WERI-Rb-1 (cell line): Measurements from ENCODE around the gene OR1S1.
"Not testable (repeated sequence)": the region's sequence is repeated elsewhere in the genome, so short reads cannot be mapped to it uniquely, and the experiment has no call there.

Experiments
- DNase-seq: peaks from one replicate; pipeline ENCODE4 v3.0.0-alpha.2; 2020
- H3K27ac ChIP-seq: fragments of 250-450 bp; sonication (Bioruptor Pico); 2 replicates; pipeline ENCODE4 v1.5.1; 2020; ENCODE audit warnings: mild to moderate bottlenecking, moderate library complexity
- H3K27me3 ChIP-seq: fragments of 250-450 bp; sonication (Bioruptor Pico); 2 replicates; pipeline ENCODE4 v1.5.1; 2021; ENCODE audit warnings: mild to moderate bottlenecking, low read depth, moderate library complexity; ENCODE audit not compliant: insufficient read depth, severe bottlenecking
- H3K36me3 ChIP-seq: fragments of 250-450 bp; sonication (Bioruptor Pico); 2 replicates; pipeline ENCODE4 v1.5.1; 2020; ENCODE audit warnings: mild to moderate bottlenecking, moderate library complexity
- H3K4me3 ChIP-seq: 2 replicates; pipeline ENCODE4 v1.5.1; 2011; ENCODE audit warnings: low read depth, mild to moderate bottlenecking, control low read depth, low read length
- H3K9me3 ChIP-seq: fragments of 250-450 bp; sonication (Bioruptor Pico); 2 replicates; pipeline ENCODE4 v1.5.1; 2021; ENCODE audit warnings: mild to moderate bottlenecking, moderate library complexity; ENCODE audit not compliant: severe bottlenecking
- TF ChIP-seq, protein P1 (sequence below): IDR thresholded peaks from 2 replicates; pipeline ENCODE4 v1.5.1; 2011; ENCODE audit warnings: low read depth, mild to moderate bottlenecking, control low read depth, inconsistent platforms, low read length

The OR1S1 gene

DNA sequence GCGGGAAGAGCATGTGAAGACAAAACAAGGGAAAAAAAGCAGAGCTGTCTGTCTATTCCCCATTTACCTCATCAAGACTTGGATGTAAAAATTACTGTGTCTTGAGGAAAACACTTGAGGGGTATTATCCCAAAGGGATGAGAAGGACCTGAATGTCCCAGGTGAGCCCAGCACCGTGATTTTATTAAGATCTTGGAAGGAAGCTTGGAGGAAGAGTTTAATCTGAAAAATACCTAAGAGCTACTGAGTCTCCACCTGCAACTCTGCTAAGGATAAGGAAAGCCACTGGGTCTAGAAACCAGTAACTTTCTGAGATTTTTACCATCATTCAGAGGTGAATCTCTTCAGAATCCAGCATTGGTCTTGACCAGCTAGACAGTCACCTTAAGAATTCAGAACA is at the start of gene OR1S1:
OR1S1 (plus strand) TSS at position 301 of the 400 bp plus-strand sequence.
- not testable (repeated sequence) for H3K4me3 ChIP-seq, DNase-seq, H3K36me3 ChIP-seq, H3K9me3 ChIP-seq, H3K27ac ChIP-seq
- H3K27me3 ChIP-seq, result peaks cover 40% of the 10 kb centered on the region

DNA sequence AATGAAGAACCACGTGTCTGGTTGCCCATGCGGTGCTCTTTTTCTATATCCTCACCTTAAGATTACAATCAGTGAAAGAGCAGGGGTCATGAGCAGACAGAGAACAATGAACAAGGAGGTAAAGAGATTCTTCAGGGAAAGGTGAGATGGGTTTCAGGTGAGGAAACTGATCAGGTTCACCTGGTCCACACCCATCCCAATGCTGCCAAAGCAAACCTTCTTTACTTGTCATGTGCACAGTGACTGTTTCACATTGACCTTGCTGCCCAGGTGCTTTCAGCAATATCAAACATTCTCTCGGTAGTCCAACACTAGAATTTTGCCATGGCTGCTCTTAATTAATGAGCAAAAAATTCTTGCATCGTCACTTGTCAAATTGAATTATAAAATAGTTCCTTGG is 48.1 kb upstream of the OR1S1 start:
- DNase-seq, result no peak
- Histone ChIP-seq H3K9me3 (no peaks in the 10 kb centered on the region), H3K4me3 (no peak overlapping the region), H3K27me3 (peaks cover 40% of the 10 kb centered on the region), H3K27ac (no peak overlapping the region), H3K36me3 (no peaks in the 10 kb centered on the region)
- TF ChIP-seq, protein P1, sequence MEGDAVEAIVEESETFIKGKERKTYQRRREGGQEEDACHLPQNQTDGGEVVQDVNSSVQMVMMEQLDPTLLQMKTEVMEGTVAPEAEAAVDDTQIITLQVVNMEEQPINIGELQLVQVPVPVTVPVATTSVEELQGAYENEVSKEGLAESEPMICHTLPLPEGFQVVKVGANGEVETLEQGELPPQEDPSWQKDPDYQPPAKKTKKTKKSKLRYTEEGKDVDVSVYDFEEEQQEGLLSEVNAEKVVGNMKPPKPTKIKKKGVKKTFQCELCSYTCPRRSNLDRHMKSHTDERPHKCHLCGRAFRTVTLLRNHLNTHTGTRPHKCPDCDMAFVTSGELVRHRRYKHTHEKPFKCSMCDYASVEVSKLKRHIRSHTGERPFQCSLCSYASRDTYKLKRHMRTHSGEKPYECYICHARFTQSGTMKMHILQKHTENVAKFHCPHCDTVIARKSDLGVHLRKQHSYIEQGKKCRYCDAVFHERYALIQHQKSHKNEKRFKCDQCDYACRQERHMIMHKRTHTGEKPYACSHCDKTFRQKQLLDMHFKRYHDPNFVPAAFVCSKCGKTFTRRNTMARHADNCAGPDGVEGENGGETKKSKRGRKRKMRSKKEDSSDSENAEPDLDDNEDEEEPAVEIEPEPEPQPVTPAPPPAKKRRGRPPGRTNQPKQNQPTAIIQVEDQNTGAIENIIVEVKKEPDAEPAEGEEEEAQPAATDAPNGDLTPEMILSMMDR, result no peak

DNA sequence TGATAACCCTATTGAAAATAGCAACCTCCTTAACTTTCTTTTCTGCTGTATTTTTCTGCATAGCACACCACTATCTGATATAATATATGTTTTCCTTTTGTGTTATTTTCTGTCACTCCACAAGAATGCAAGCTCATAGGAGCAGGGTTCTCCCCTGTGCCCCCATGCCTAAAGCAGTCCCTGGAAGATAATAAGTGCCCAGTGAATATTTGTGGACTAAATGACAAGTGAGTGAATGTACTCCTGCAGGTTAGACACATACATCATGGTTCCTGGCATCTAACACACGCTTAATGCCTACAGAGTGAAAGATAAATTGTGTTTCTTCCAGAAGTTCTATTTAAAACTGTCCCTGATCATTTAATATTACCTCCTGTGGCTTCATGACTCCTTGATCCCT is 47.5 kb upstream of the OR1S1 start:
- DNase-seq, result no peak
- Histone ChIP-seq H3K9me3 (no peaks in the 10 kb centered on the region), H3K36me3 (no peaks in the 10 kb centered on the region), H3K27ac (no peak overlapping the region), H3K4me3 (no peak overlapping the region), H3K27me3 (peaks cover 40% of the 10 kb centered on the region)
- TF ChIP-seq, protein P1, result no peak

DNA sequence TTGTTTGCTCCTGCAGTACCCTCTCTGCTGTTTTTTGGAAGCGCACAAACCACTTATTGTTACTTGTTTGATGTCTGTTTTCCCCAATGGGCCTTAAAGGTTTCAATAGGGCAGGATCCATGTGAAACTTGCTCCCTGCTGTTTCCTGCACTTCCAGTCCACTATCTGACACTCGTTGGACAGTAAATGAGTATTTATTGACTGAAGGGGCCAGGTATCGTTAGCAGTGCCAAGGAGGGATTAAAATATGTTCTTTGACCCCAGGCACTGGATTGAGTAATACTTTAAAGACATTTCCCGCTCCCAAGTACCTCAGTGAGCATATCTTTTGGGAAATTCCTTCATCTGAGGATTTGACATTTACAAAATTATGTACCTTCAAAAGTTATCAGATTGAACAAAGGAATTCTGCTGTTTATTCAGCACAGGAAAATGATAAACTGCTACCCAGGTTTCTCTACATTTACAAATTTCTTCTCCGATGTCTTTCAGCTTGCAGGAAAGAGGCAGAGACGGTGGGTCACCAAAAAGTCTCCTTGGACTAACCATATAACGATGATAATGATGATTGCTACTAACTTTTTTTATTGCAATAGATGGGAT is 46.9 kb upstream of the OR1S1 start:
- H3K9me3 ChIP-seq, result no peaks in the 10 kb centered on the region
- peaks cover 40% of the 10 kb centered on the region for H3K27me3 ChIP-seq
- H3K4me3 ChIP-seq, result no peak overlapping the region
- H3K36me3 ChIP-seq, result no peaks in the 10 kb centered on the region
- no peak for DNase-seq
- H3K27ac ChIP-seq, result no peak overlapping the region
- TF ChIP-seq, protein P1, result no peak

DNA sequence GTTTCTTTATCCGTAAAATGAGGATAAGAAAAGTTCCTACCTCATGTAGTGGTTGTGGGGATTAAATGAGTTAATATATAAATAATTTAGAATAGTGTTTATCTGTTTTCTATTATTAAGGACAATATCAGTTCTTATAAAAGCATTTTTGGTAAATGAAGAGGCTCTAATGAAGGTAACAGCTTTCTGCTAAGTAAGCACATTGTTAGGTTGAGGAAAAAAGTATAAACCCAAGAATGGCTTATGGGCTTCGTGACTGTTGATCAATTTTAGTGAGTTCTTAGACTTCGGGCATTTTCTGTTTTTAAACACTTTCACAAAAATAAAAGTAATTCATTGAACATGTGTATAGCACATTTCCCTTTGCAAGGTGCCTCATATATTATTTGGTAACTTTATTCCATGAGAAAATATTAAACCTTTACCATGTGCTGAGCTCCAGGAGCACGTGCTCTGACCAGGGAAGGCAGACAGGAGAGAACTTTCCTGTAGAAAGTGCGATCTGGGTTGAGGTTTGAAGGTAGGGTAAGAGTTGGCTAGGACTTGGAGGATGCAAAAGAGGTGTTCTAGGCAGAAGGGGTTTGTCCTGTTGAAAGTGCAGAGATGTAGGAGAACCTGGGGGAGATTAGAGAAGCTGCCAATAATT is 35.0 kb upstream of the OR1S1 start:
- TF ChIP-seq, protein P1, result no peak
- Histone ChIP-seq H3K36me3 (no peaks in the 10 kb centered on the region), H3K27me3 (peaks cover 54% of the 10 kb centered on the region), H3K4me3 (no peak overlapping the region), H3K9me3 (no peaks in the 10 kb centered on the region), H3K27ac (no peak overlapping the region)
- no peak for DNase-seq

DNA sequence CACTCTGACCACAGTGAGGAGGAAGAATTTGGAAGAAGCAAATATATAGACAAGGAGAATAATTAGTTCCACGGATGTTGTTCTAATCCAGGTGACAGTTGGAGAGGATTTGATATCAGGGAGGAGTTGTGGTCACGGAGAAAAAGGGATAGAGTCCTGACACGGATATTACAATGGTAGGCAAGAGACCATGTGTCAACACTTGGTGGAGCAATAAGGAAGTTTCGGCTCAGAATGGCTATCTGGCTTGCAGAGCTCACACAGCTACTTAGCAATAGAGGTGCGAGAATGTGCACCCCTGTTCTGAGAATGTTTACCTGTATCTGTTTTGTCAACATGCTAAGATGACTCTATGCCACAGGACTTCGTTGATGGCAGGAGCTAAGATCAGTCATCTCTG is 34.1 kb upstream of the OR1S1 start:
- H3K9me3 ChIP-seq, result no peaks in the 10 kb centered on the region
- TF ChIP-seq, protein P1, result no peak
- peaks cover 60% of the 10 kb centered on the region for H3K27me3 ChIP-seq
- no peaks in the 10 kb centered on the region for H3K36me3 ChIP-seq
- no peak for DNase-seq
- no peak overlapping the region for H3K27ac ChIP-seq
- no peak overlapping the region for H3K4me3 ChIP-seq
